Measurements from ENCODE around the gene SMIM35.

Gene SMIM35

DNA sequence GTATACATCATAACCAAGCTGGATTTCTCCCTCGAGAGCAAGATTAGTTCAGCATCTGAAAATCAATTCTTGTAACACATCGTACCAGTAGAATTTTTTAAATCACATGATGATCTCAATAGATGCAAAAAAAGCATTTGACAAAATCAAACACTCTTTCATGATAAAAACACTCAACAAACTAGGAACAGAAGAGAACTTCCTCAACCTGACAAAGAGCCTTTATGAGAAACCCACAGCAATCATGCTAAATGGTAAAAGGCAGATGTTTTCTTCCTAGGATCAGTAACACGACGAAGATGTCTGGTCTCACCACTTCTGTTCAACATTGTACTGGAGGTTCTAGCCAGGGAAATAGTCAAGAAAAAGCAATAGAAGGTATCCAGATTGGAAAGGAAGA is 44.0 kb downstream of the SMIM35 start:
- Histone ChIP-seq H3K14ac (ENCODE audit: low read length) (no peak overlapping the region), H3K27ac (ENCODE audit: low read depth, low read length) (no peak overlapping the region), H3K18ac (ENCODE audit: low read length) (no peak overlapping the region), H3K4me3 (ENCODE audit: low read depth, low read length) (no peak overlapping the region), H2AK5ac (ENCODE audit: low read length) (no peak overlapping the region), H3K9ac (ENCODE audit: low read length) (no peak overlapping the region), H3K23ac (ENCODE audit: low read length) (no peak overlapping the region), H3K4me1 (ENCODE audit: control insufficient read depth in 1 of 2, insufficient read depth in 2 of 2, low read length in 2 of 2) (no peaks in the 10 kb centered on the region), H3K9me3 (ENCODE audit: insufficient read depth, low read depth, low read length) (no peaks in the 10 kb centered on the region), H4K12ac (ENCODE audit: low read depth, low read length) (no peak overlapping the region), H3K4ac (ENCODE audit: low read depth, low read length) (no peak overlapping the region), H3K79me1 (ENCODE audit: low read length) (no peaks in the 10 kb centered on the region), H3K79me2 (ENCODE audit: control insufficient read depth, insufficient read depth, low read length, poor library complexity) (no peaks in the 10 kb centered on the region), H2BK5ac (ENCODE audit: low read depth, low read length, poor library complexity) (no peak overlapping the region), H4K8ac (ENCODE audit: low read depth, low read length) (no peak overlapping the region), H3K4me2 (ENCODE audit: low read length) (no peak overlapping the region), H2BK120ac (ENCODE audit: insufficient read depth, low read length, poor library complexity) (no peak overlapping the region), H4K91ac (ENCODE audit: low read depth, low read length) (no peak overlapping the region), H2AFZ (ENCODE audit: insufficient read depth, low read length, poor library complexity) (no peak overlapping the region), H2BK12ac (ENCODE audit: low read length) (no peak overlapping the region), H3K36me3 (ENCODE audit: control insufficient read depth in 1 of 2, insufficient read depth in 2 of 2, low read length in 2 of 2) (no peaks in the 10 kb centered on the region), H3K27me3 (ENCODE audit: insufficient read depth, low read length) (no peaks in the 10 kb centered on the region)
- whole genome bisulfite sequencing (ENCODE audit: extremely low coverage, insufficient coverage, insufficient read length) = no CpG with 5 or more reads among the region's 4 CpGs
- DNase-seq = no peak

DNA sequence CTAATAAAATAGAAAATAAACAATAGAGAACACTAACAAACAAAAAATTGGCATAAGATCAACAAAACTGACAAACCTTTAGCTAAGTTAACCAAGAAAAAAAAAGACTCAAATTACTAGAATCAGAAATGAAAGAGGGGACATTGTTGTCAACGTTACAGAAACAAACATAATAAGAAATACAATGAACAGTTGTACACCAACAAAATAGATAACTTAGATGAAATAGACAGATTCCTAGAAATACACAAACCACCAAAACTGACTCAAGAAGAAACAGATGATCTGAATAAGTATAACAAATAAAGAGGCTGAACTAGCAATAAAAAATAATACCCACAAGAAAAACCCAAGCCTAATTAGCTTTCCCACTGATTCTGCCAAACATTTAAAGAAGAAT is 44.6 kb downstream of the SMIM35 start:
- Histone ChIP-seq H4K8ac (ENCODE audit: low read depth, low read length) (no peak overlapping the region), H3K4me3 (ENCODE audit: low read depth, low read length) (no peak overlapping the region), H3K79me2 (ENCODE audit: control insufficient read depth, insufficient read depth, low read length, poor library complexity) (no peaks in the 10 kb centered on the region), H3K79me1 (ENCODE audit: low read length) (no peaks in the 10 kb centered on the region), H2BK12ac (ENCODE audit: low read length) (no peak overlapping the region), H3K27me3 (ENCODE audit: insufficient read depth, low read length) (no peaks in the 10 kb centered on the region), H3K4ac (ENCODE audit: low read depth, low read length) (no peak overlapping the region), H3K9ac (ENCODE audit: low read length) (no peak overlapping the region), H3K18ac (ENCODE audit: low read length) (no peak overlapping the region), H3K9me3 (ENCODE audit: insufficient read depth, low read depth, low read length) (no peaks in the 10 kb centered on the region), H3K27ac (ENCODE audit: low read depth, low read length) (no peak overlapping the region), H3K23ac (ENCODE audit: low read length) (no peak overlapping the region), H3K4me1 (ENCODE audit: control insufficient read depth in 1 of 2, insufficient read depth in 2 of 2, low read length in 2 of 2) (no peaks in the 10 kb centered on the region), H2BK120ac (ENCODE audit: insufficient read depth, low read length, poor library complexity) (no peak overlapping the region), H2AK5ac (ENCODE audit: low read length) (no peak overlapping the region), H4K91ac (ENCODE audit: low read depth, low read length) (no peak overlapping the region), H3K4me2 (ENCODE audit: low read length) (no peak overlapping the region), H2AFZ (ENCODE audit: insufficient read depth, low read length, poor library complexity) (no peak overlapping the region), H3K36me3 (ENCODE audit: control insufficient read depth in 1 of 2, insufficient read depth in 2 of 2, low read length in 2 of 2) (no peaks in the 10 kb centered on the region), H4K12ac (ENCODE audit: low read depth, low read length) (no peak overlapping the region), H2BK5ac (ENCODE audit: low read depth, low read length, poor library complexity) (no peak overlapping the region), H3K14ac (ENCODE audit: low read length) (no peak overlapping the region)
- no CpG with 5 or more reads among the region's 1 CpG for whole genome bisulfite sequencing (ENCODE audit: extremely low coverage, insufficient coverage, insufficient read length)
- DNase-seq = no peak

DNA sequence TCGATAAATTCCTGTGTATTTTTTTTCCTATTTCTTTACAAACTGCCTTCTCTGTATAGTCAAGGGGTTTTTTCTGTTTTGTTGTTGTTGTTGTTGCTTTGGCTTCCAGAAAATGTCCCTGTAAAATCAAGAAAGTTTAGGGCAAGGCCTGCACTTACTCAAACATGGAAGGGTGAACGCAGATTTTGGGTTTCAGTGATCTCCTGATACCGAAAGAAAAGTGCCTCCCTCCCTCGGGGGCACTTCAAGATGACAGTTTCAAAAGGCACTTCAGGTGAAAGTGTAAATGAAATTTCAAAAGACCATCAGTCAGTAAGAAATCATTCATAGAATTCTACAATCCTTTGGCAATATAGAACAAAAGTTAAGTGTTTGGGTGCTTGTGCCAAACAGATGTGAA is 53.3 kb downstream of the SMIM35 start:
- Histone ChIP-seq H3K27me3 (ENCODE audit: insufficient read depth, low read length) (peaks cover 3% of the 10 kb centered on the region), H4K91ac (ENCODE audit: low read depth, low read length) (no peak overlapping the region), H3K14ac (ENCODE audit: low read length) (no peak overlapping the region), H3K4me3 (ENCODE audit: low read depth, low read length) (no peak overlapping the region), H2AFZ (ENCODE audit: insufficient read depth, low read length, poor library complexity) (no peak overlapping the region), H3K4me2 (ENCODE audit: low read length) (no peak overlapping the region), H3K9ac (ENCODE audit: low read length) (no peak overlapping the region), H3K4ac (ENCODE audit: low read depth, low read length) (no peak overlapping the region), H3K36me3 (ENCODE audit: control insufficient read depth in 1 of 2, insufficient read depth in 2 of 2, low read length in 2 of 2) (no peaks in the 10 kb centered on the region), H3K23ac (ENCODE audit: low read length) (no peak overlapping the region), H3K18ac (ENCODE audit: low read length) (no peak overlapping the region), H3K9me3 (ENCODE audit: insufficient read depth, low read depth, low read length) (no peaks in the 10 kb centered on the region), H3K79me2 (ENCODE audit: control insufficient read depth, insufficient read depth, low read length, poor library complexity) (no peaks in the 10 kb centered on the region), H4K12ac (ENCODE audit: low read depth, low read length) (no peak overlapping the region), H4K8ac (ENCODE audit: low read depth, low read length) (no peak overlapping the region), H3K27ac (ENCODE audit: low read depth, low read length) (no peak overlapping the region), H2BK120ac (ENCODE audit: insufficient read depth, low read length, poor library complexity) (no peak overlapping the region), H3K4me1 (ENCODE audit: control insufficient read depth in 1 of 2, insufficient read depth in 2 of 2, low read length in 2 of 2) (no peaks in the 10 kb centered on the region), H2BK5ac (ENCODE audit: low read depth, low read length, poor library complexity) (no peak overlapping the region), H2AK5ac (ENCODE audit: low read length) (no peak overlapping the region), H2BK12ac (ENCODE audit: low read length) (no peak overlapping the region), H3K79me1 (ENCODE audit: low read length) (no peaks in the 10 kb centered on the region)
- no CpG with 5 or more reads among the region's 4 CpGs for WGBS (ENCODE audit: extremely low coverage, insufficient coverage, insufficient read length)
- DNase-seq = no peak

DNA sequence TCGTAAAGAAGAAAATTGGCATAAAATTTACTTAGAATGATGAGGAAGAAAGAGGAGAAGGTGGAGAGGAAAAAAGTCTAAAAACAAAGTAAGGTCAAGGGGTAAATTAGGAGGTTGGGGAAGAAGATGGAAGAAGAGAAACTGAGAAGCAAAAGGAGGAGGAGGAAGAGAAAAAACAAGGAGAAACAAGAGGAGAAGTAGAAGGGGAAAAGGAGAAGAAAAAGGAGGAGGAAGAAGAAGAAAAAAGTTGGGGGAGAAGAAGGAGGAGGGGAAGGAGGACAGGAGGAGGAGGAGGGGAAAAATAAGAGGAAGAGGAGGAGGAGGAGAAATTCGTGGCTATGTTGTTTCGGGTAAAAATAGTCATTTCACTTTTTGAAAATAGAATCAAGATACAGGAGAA is 58.1 kb downstream of the SMIM35 start:
- Histone ChIP-seq H4K91ac (ENCODE audit: low read depth, low read length) (no peak overlapping the region), H3K9me3 (ENCODE audit: insufficient read depth, low read depth, low read length) (peaks cover 2% of the 10 kb centered on the region), H3K4me3 (ENCODE audit: low read depth, low read length) (no peak overlapping the region), H3K18ac (ENCODE audit: low read length) (no peak overlapping the region), H2BK5ac (ENCODE audit: low read depth, low read length, poor library complexity) (no peak overlapping the region), H3K27ac (ENCODE audit: low read depth, low read length) (no peak overlapping the region), H3K79me2 (ENCODE audit: control insufficient read depth, insufficient read depth, low read length, poor library complexity) (no peaks in the 10 kb centered on the region), H3K14ac (ENCODE audit: low read length) (no peak overlapping the region), H3K4me2 (ENCODE audit: low read length) (no peak overlapping the region), H4K12ac (ENCODE audit: low read depth, low read length) (no peak overlapping the region), H3K79me1 (ENCODE audit: low read length) (no peaks in the 10 kb centered on the region), H3K9ac (ENCODE audit: low read length) (no peak overlapping the region), H3K4ac (ENCODE audit: low read depth, low read length) (no peak overlapping the region), H4K8ac (ENCODE audit: low read depth, low read length) (no peak overlapping the region), H3K23ac (ENCODE audit: low read length) (no peak overlapping the region), H2BK120ac (ENCODE audit: insufficient read depth, low read length, poor library complexity) (no peak overlapping the region), H2AK5ac (ENCODE audit: low read length) (no peak overlapping the region), H2AFZ (ENCODE audit: insufficient read depth, low read length, poor library complexity) (no peak overlapping the region), H3K36me3 (ENCODE audit: control insufficient read depth in 1 of 2, insufficient read depth in 2 of 2, low read length in 2 of 2) (no peaks in the 10 kb centered on the region), H2BK12ac (ENCODE audit: low read length) (no peak overlapping the region), H3K4me1 (ENCODE audit: control insufficient read depth in 1 of 2, insufficient read depth in 2 of 2, low read length in 2 of 2) (no peaks in the 10 kb centered on the region), H3K27me3 (ENCODE audit: insufficient read depth, low read length) (peaks cover 3% of the 10 kb centered on the region)
- 100% methylated on average over 1 of the region's 3 CpGs for WGBS (ENCODE audit: extremely low coverage, insufficient coverage, insufficient read length)
- no peak for DNase-seq
